HepG2 (cell line): ENCODE results near the gene FAM24A. TPM values are rescaled to one million over a fixed set of nuclear protein-coding genes. Genes with fewer than 3 reads are reported as not detected.

Experiments
- ARID2 ChIP-seq: sonication (generic); formaldehyde crosslinking; IDR thresholded peaks from 2 replicates; pipeline ENCODE4 v1.8.1; 2022; ENCODE audit warnings: mild to moderate bottlenecking, missing genetic modification reagents, borderline replicate concordance
- BRCA1 ChIP-seq: sonication (generic); formaldehyde crosslinking; IDR thresholded peaks from 2 replicates; pipeline ENCODE4 v1.4.0; 2020; ENCODE audit warnings: missing genetic modification reagents
- CEBPZ ChIP-seq: IDR thresholded peaks from 2 replicates; pipeline ENCODE4 v1.6.1; 2012; ENCODE audit warnings: low read length, improper control_type of control experiment
- GABPB1 ChIP-seq: IDR thresholded peaks from 2 replicates; pipeline ENCODE4 v1.6.1; 2016; ENCODE audit warnings: mild to moderate bottlenecking, missing genetic modification reagents, moderate library complexity, missing compliant biosample characterization
- MAZ ChIP-seq, 2 experiments: sonication (generic) in 1 of 2; formaldehyde crosslinking in 1 of 2; IDR thresholded peaks; 2 replicates each; pipeline versions ENCODE4 v1.5.0 to v1.6.1; 2012 to 2020; ENCODE audit warnings: low read depth in 2 of 2, mild to moderate bottlenecking in 2 of 2, borderline replicate concordance in 1 of 2, improper control_type of control experiment in 1 of 2, low read length in 1 of 2, missing genetic modification reagents in 1 of 2, moderate library complexity in 1 of 2
- PAWR ChIP-seq: sonication (generic); formaldehyde crosslinking; IDR thresholded peaks from 2 replicates; pipeline ENCODE4 v1.4.0; 2020; ENCODE audit warnings: missing genetic modification reagents, mild to moderate bottlenecking, borderline replicate concordance
- ZBTB40 ChIP-seq, 2 experiments: fragments of 450-650 bp in 1 of 2; sonication (generic) in 1 of 2; formaldehyde crosslinking in 1 of 2; IDR thresholded peaks; 2 replicates each; pipeline versions ENCODE4 v1.6.1 to v1.8.0; 2016 to 2022; ENCODE audit warnings: antibody characterized with exemption in 1 of 2, mild to moderate bottlenecking in 1 of 2, missing genetic modification reagents in 1 of 2
- ZFAT ChIP-seq: sonication (generic); formaldehyde crosslinking; conservative IDR thresholded peaks from 2 replicates; pipeline ENCODE4 v1.8.1; 2023; ENCODE audit warnings: missing genetic modification reagents, inconsistent platforms
- ZFP36L2 ChIP-seq: sonication (generic); formaldehyde crosslinking; IDR thresholded peaks from 2 replicates; pipeline ENCODE4 v1.4.0; 2020; ENCODE audit warnings: missing genetic modification reagents
- ZKSCAN1 ChIP-seq: fragments of 150-350 bp; IDR thresholded peaks from 2 replicates; pipeline ENCODE4 v1.6.1; 2014; ENCODE audit warnings: low read length
- ZNF274 ChIP-seq: sonication (generic); formaldehyde crosslinking; IDR thresholded peaks from 2 replicates; pipeline ENCODE4 v1.5.1; 2020; ENCODE audit warnings: mild to moderate bottlenecking, missing genetic modification reagents
- ZNF446 ChIP-seq: sonication (generic); formaldehyde crosslinking; IDR thresholded peaks from 2 replicates; pipeline ENCODE4 v1.5.0; 2020; ENCODE audit warnings: mild to moderate bottlenecking, missing genetic modification reagents
- ZNF460 ChIP-seq: sonication (generic); formaldehyde crosslinking; IDR thresholded peaks from 2 replicates; pipeline ENCODE4 v1.5.1; 2020; ENCODE audit warnings: missing genetic modification reagents, mild to moderate bottlenecking, borderline replicate concordance
- ZNF878 ChIP-seq: sonication (generic); formaldehyde crosslinking; IDR thresholded peaks from 2 replicates; pipeline ENCODE4 v1.8.1; 2023; ENCODE audit warnings: mild to moderate bottlenecking, missing genetic modification reagents, moderate library complexity
- polyA plus RNA-seq, 8 experiments: library from polyadenylated mRNA; depleted of rRNA in 3 of 8; stranded (reverse) in 7 of 8; unstranded in 1 of 8; fragments of >200 nt; fragmentation: Illumina TruSeq in 4 of 8; extraction: Trizol in 4 of 8; gene quantifications; 2 replicates each; pipeline versions ENCODE4 v1.2.1 to v1.2.3, GENCODE V29; 2011 to 2016; ENCODE audit warnings: low read depth in 4 of 8, missing spikeins in 1 of 8, mixed read lengths in 1 of 8; ENCODE audit not compliant: insufficient read depth in 1 of 8
- total RNA-seq, 5 experiments: library from RNA; depleted of rRNA; stranded (reverse); fragments of >200 nt; fragmentation: Illumina TruSeq; extraction: Trizol; gene quantifications; 2 replicates each; pipeline ENCODE4 v1.2.3, GENCODE V29; 2016; ENCODE audit warnings: low read depth in 1 of 5

The FAM24A gene
- total and polyA plus RNA-seq, 2 of the 13 experiments (the other 11 are each of a cell fraction or from before 2014, with no cell fraction given) = not detected

GRCh38 chr10:122911889-122912484, 1.6 kb downstream of the FAM24A start (continued):
- peak; percentile 100 for TF ChIP-seq ZFP36L2 (CRISPR knock-in tag)
- peak; percentile 77 for TF ChIP-seq GABPB1 (CRISPR knock-in tag)
- no peak for TF ChIP-seq ZKSCAN1
- peak; percentile 100 for TF ChIP-seq PAWR (CRISPR knock-in tag)
- TF ChIP-seq ZNF274 (CRISPR knock-in tag) = peak; percentile 100
- TF ChIP-seq CEBPZ = no peak
- peak; percentile 100 for TF ChIP-seq ZNF878 (CRISPR knock-in tag)
- TF ChIP-seq ARID2 (CRISPR knock-in tag) = peak; percentile 95; the same call in 1 of the 2 replicates
- TF ChIP-seq ZFAT (CRISPR knock-in tag) = peak; percentile 98
- TF ChIP-seq ZBTB40 (IDR thresholded peaks at IDR 0.05) = no peak
- TF ChIP-seq ZBTB40 (CRISPR knock-in tag; IDR thresholded peaks at IDR 0.05) = peak; percentile 98
- TF ChIP-seq BRCA1 (CRISPR knock-in tag) = peak; percentile 100
- TF ChIP-seq ZNF446 (CRISPR knock-in tag) = peak; percentile 100
- no peak for TF ChIP-seq MAZ (IDR thresholded peaks at IDR 0.05; ENCODE audit: borderline replicate concordance, low read depth, low read length)
- TF ChIP-seq MAZ (CRISPR knock-in tag; IDR thresholded peaks at IDR 0.05; ENCODE audit: low read depth) = peak; percentile 100
- no peak; the same call in 1 of the 2 replicates for TF ChIP-seq ZNF460 (CRISPR knock-in tag)
